HG02588 (cell line): Measurements from ENCODE around the gene ADARB2.
"Not testable (repeated sequence)": the region's sequence is repeated elsewhere in the genome, so short reads cannot be mapped to it uniquely, and the experiment has no call there.

Source experiments
- ATAC-seq: cut with Tn5 transposase; IDR thresholded peaks from one replicate; pipeline ENCODE4 v1.9.1; 2021; ENCODE audit warnings: mild to moderate bottlenecking, moderate library complexity; ENCODE audit not compliant: unreplicated experiment

Gene ADARB2

GRCh38 chr10:1219874-1220273, 517.5 kb downstream of the ADARB2 start:
- ATAC-seq: not testable (repeated sequence)

DNA sequence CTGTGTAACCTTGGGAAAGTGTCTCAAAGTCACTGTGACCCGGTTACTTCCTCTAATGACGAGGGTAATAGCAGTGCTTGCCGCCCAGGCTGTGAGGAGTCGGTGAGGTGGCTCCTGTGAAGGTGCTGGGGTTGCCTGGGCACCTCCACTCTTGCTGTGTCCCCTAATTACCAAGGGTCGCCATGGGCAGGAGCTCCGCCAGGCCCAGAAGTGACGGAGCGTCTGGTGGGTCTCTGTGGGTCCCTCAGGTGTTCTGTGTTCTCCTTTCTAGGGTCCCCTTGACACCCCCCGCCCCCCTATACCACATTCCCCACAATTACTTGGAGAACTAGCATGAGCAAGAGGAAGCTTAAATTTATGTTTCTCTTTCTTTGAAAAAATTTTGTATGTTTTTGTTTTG, 519.7 kb downstream of the ADARB2 start:
- no peak for ATAC-seq

GRCh38 chr10:1217237-1217587, 520.1 kb downstream of the ADARB2 start:
- no peak for ATAC-seq

- ATAC-seq: no peak
Observed at GRCh38 chr10:1216574-1217236, 520.6 kb downstream of the ADARB2 start.

GRCh38 chr10:1215862-1216573, 521.3 kb downstream of the ADARB2 start:
- no peak for ATAC-seq

DNA sequence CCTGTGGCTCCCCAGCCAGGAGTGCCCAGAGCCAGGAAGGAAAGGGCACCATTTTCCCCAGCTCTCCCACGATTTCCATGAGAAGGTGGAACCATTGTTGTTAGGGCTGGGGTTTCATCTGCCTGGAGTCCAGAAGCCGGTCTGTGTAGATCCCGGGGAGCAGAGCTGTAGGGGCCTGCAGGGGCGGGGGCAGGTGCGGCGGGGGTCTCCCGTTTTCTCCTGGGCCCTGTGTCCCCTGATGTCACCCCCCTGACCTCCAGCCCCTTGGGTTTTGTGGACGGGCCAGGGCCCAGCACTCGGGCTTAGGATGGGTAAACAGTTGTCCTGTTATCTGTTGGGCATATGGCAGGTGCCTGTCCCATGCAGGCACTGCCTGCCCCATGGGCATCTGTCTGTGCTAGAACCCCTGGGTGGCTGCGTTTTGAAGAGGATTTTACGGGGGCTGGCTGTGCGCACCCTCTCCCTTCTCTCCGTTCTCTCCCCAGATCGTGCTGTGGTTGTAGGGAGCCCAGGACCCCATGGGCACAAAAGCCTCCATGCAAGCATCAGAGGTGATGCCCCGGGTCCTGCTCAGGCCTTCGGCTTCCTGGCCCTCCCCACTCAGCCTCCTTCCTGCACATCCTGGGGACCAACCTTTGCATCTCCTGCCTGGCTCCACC, 522.3 kb downstream of the ADARB2 start:
- no peak for ATAC-seq

DNA sequence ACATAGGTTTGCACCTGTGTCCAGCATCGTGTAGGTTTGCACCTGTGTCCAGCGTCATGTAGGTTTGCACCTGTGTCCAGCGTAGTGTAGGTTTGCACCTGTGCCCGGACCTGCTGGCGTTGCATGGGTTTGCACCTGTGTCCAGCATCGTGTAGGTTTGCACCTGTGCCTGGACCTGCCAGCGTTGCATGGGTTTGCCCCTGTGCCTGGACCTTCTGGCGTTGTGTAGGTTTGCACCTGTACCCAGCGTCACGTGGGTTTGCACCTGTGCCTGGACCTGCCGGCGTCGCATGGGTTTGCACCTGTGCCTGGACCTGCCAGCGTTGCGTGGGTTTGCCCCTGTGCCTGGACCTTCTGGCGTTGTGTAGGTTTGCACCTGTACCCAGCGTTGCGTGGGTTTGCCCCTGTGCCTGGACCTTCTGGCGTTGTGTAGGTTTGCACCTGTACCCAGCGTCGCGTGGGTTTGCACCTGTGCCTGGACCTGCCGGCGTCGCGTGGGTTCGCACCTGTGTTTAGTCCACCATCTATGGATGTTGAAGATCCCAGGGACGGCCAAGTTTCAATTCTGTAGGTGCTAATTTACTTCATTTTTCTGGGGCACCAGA, 523.2 kb downstream of the ADARB2 start:
- no peak for ATAC-seq

DNA sequence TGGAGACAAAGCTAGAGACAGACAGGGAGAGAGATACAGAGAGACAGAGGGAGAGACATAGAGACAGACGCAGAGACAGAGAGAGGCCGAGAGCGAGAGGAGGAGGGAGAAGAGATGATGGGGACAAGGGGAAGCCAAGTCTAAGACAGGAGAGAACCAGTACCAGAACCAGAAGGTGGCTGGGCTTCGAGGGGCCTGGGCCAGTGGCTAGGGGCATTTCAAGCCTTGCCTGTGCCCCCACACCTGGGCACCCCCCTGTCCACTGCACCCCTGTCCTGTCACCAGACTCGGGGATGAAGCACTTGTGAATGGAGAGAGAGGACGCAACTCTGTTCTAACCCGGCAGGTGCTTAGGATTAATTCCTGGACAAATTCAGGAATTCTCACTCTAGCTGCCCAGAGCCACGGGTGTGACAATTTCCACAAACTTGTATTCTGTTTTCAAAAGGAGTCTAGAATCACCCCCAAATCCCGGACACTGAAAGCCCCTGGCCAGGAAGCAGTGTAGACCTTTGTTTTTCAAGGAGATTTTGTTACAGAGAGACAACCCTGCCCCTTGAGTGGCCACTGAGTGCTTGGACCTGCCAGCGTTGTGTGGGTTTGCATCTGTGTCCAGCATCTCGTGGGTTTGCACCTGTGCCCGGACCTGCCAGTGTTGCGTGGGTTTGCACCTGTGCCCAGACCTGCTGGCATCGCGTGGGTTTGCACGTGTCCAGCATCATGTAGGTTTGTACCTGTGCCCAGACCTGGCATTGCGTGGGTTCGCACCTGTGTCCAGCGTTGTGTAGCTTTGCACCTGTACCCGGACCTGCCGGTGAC, 523.9 kb downstream of the ADARB2 start:
- no peak for ATAC-seq

DNA sequence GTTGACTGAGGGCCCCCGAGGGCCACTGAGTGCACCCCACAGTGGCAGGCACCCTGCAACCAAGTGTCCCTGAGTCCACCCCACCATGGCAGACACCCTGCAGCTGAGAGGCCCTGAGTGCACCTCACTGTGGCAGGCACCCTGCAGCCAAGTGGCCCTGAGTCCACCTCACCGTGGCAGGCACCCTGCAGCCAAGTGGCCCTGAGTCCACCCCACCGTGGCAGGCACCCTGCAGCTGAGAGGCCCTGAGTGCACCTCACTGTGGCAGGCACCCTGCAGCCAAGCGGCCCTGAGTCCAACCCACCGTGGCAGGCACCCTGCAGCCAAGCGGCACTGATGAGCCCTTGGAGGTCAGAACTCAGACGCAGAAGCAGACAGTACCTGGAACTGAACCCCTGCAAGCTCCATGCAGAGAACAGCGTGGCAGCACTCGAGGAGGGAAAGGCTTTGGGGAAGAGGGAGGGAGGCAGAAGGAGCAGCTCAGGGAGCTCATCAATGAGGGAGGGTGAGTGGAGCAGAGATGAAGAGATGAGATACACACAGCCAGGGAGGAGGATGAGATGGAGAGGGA, 524.7 kb downstream of the ADARB2 start:
- ATAC-seq: no peak

- no peak for ATAC-seq
Observed at GRCh38 chr10:1211844-1212570, 525.3 kb downstream of the ADARB2 start.

- ATAC-seq: no peak
Observed at GRCh38 chr10:1210667-1211066, 526.7 kb downstream of the ADARB2 start.

- no peak for ATAC-seq
Observed at GRCh38 chr10:1209355-1209979, 527.9 kb downstream of the ADARB2 start.

- ATAC-seq: no peak
Observed at GRCh38 chr10:1208366-1209311, 528.7 kb downstream of the ADARB2 start.

- no peak for ATAC-seq
Observed at GRCh38 chr10:1206601-1207000, 530.7 kb downstream of the ADARB2 start.

- ATAC-seq: no peak
Observed at GRCh38 chr10:1206101-1206500, 531.2 kb downstream of the ADARB2 start.

GRCh38 chr10:1205450-1206030, 531.8 kb downstream of the ADARB2 start:
- ATAC-seq: no peak

DNA sequence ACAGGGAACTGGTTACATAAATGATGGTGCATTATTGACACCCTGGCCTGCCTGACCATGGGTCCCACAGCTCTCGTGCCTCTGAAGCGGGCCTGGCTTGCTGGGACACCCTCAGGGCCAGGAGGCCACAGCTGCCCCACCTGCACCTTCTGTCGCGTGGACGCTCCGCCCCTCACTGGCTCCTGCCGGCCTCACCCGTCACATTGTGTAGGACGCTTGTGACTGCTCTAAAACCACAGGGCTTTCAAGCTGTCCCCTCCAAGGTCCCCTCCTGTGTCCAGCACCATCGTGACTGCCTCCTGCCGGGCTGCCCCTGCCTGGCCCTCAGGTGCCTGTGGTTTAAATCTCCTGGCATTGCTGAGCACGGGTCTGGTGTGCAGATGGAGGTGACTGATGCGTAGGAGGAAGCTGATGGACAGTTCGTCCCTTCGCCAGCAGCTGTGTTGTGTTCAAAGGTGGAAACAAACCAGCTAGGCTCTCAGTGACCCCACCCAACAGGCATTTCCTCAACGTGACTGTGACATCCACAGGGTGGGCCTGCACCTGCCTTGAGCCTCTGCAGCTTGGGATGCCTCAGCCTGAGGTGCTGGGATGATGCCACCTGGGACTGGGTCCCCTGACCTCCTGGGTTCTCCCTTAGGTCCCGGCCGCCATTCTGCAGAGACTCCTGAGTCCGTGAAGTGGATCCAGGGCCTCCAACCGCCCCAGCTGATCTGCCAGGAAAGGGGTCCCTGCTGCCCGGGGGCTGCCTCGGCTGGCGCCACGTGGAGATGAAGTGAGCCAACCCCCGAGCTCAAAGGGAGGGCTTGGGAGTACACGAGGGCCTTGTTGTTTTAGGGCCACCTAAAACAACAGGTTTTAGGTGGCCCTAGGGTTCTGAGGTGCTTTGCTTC, 532.6 kb downstream of the ADARB2 start:
- ATAC-seq: no peak
